HG03196 (cell line): ENCODE data around the gene ALDH7A1.
A peak's percentile ranks its signal among the peaks of the same experiment; 100 is the strongest.
"Not testable (repeated sequence)": the region's sequence is repeated elsewhere in the genome, so short reads cannot be mapped to it uniquely, and the experiment has no call there.

Experiments
- ATAC-seq: cut with Tn5 transposase; IDR thresholded peaks from one replicate; pipeline ENCODE4 v1.9.1; 2021; ENCODE audit not compliant: unreplicated experiment

ALDH7A1 gene

GRCh38 chr5:126597156-126597555 is 2.1 kb upstream of the ALDH7A1 start:
- no peak for ATAC-seq

GRCh38 chr5:126595486-126596083 is 566 bp upstream of the ALDH7A1 start:
- ATAC-seq = no peak

GRCh38 chr5:126591549-126591948 is 3.5 kb downstream of the ALDH7A1 start:
- no peak for ATAC-seq

GRCh38 chr5:126589536-126590297 is 5.3 kb downstream of the ALDH7A1 start:
- ATAC-seq = no peak

- ATAC-seq = no peak
Measured at GRCh38 chr5:126587551-126588390, 7.2 kb downstream of the ALDH7A1 start.

DNA sequence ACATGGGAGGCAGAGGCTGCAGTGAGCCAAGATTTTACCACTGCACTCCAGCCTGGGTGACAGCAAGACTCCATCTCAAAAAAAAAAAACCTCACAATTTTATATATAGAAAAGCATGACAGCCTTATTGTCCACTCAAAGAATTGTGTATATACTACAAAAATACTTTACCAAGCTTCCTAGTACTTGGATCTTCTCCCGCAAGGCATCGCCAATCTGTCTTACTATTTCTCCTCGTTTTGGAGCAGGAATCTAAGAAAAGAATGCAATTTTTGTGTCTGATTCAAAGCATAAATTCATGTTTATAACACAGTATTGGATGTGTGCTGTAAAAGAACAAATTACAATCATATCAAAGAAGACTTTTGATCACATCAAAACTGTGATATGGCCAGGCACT is 11.3 kb downstream of the ALDH7A1 start:
- no peak for ATAC-seq

DNA sequence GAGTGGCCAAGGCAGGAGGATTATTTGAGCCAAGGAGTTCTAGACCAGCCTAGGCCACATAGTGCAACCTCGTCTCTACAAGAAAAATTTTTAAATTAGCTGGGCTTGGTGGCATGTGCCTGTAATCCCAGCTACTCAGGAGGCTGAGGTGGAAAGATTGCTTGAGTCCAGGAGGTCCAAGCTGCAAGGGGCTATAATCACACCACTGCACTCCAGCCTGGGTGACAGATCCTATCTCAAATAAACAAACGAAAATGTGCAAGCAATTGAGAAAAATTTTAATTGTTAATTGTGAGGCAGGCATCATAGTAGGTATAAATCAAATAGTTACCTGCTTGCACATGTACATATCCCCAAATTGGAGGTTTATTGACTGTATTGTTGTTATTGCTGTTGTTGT is 15.3 kb downstream of the ALDH7A1 start:
- ATAC-seq = no peak

- no peak for ATAC-seq
Measured at GRCh38 chr5:126577415-126577814, 17.6 kb downstream of the ALDH7A1 start.

DNA sequence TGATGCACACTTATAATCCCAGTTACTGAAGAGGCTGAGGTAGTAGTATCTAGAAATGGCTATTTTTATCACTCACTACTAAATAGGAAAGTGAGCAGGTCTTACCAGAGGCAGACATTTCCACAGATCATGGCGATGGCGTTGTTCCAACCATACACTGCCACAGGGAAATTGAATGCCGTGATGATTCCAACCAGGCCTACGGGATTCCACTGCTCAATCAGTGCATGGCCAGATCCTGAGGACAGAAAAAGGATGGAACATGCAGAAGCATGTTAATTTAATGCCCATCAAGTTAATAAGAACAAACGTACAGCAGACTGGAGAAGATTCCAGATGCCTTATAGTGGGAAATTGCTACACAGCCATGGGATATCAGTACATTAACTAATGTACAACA is 18.0 kb downstream of the ALDH7A1 start:
- ATAC-seq = no peak

- ATAC-seq = no peak
Measured at GRCh38 chr5:126575644-126576043, 19.4 kb downstream of the ALDH7A1 start.

DNA sequence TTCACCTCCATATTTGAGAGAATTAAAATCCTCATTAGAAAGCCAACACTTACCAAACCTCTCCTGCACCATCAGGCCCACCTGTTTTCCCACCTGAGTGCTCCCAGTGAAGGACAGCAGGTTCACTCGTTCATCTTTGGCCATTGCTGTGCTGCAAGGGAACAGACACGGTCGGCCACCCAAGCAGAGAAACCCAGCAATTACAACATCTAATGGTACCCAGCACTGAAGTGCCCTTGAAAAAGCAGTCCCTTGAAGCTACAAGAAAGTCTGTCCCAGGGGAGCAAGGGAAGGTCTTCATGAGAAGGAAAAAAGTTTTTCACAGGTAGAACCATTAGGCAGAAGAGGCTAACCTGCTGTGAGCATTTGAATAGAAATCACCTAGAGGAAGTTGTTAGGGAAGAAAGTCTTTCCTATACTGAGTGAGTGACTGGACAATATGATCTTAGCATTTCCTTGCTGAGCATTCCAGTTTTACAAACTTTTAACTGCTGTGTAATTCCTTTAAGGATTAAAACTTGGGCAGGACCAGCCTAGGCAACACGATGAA is 26.7 kb downstream of the ALDH7A1 start:
- no peak for ATAC-seq

GRCh38 chr5:126562823-126563222 is 32.2 kb downstream of the ALDH7A1 start:
- ATAC-seq = peak; percentile 89

GRCh38 chr5:126561908-126562307 is 33.1 kb downstream of the ALDH7A1 start:
- no peak for ATAC-seq

DNA sequence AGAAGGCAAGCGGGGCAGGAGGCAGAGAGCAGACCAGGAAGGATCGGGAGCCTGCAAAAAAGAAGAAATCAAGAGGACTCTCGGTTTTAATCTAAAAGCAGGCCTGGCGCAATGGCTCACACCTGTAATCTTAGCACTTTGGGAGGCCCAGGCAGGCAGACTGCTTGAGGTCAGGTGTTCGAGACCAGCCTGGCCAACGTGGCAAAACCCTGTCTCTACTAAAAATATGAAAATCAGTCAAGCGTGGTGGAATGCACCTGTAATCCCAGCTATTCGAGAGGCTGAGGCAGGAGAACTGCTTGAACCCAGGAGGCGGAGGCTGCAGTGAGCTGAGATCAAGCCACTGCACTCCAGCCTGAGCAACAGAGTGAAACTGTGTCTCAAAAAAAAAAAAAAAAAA is 39.9 kb downstream of the ALDH7A1 start:
- ATAC-seq = not testable (repeated sequence)

GRCh38 chr5:126552614-126553013 is 42.4 kb downstream of the ALDH7A1 start:
- no peak for ATAC-seq

- ATAC-seq = no peak
Measured at GRCh38 chr5:126544087-126544740, 50.8 kb downstream of the ALDH7A1 start.

- ATAC-seq = no peak
Measured at GRCh38 chr5:126543660-126544059, 51.4 kb downstream of the ALDH7A1 start.

DNA sequence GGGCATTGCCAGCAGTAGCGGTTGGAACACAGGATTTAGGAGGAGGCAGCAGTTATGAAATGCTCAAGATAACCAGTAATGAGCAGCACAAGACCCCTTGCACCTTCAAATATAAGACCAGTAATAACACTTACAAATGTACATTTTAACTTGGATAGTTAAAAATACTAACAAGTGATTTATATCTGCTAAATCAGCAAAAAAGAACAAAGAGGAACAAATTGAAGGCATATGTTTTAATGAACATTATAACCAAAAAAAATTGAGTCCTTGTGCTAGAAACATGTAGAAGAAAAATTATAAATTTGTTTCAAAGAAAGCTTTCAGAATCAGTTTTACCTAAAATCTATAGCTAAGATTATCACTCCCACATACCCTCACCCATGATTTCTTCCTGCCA is 52.0 kb downstream of the ALDH7A1 start:
- ATAC-seq = no peak

GRCh38 chr5:126542441-126542840 is 52.6 kb downstream of the ALDH7A1 start:
- ATAC-seq = no peak

GRCh38 chr5:126540631-126541030 is 54.4 kb downstream of the ALDH7A1 start:
- ATAC-seq = no peak

- no peak for ATAC-seq
Measured at GRCh38 chr5:126538579-126538978, 56.4 kb downstream of the ALDH7A1 start.
